GM21447 (cell line): Measurements from ENCODE around the gene ETFRF1.

Source experiments
- ATAC-seq: cut with Tn5 transposase; IDR thresholded peaks from one replicate; pipeline ENCODE4 v1.9.1; 2021; ENCODE audit not compliant: unreplicated experiment

The ETFRF1 gene

DNA sequence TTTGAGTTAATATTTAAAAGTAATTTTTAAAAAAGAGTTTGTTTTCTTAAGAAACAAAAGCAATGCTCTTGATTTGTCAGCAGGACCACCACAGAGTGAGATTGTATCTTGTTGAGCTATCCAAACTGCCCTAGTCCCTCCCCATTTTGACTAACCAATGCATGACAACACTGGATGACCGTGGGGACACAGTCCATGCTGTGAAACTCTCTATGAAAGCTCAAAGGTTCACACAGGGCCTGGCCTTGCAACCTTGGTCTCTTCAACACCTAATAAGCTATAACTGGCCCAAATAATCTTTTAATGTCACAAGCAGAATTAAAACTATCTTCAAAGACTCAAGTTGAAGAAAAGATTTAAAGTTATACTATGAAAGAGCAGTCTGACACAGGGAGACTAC, 13.5 kb downstream of the ETFRF1 start:
- no peak for ATAC-seq

- no peak for ATAC-seq
These were observed 18.3 kb downstream of the ETFRF1 start for GRCh38 chr12:25213338-25213737.

GRCh38 chr12:25236190-25236589, 41.2 kb downstream of the ETFRF1 start:
- ATAC-seq = no peak

GRCh38 chr12:25236626-25237025, 41.6 kb downstream of the ETFRF1 start:
- ATAC-seq = no peak

- ATAC-seq = peak; percentile 53
These were observed 46.4 kb downstream of the ETFRF1 start for GRCh38 chr12:25241167-25242020.

- no peak for ATAC-seq
These were observed 48.1 kb downstream of the ETFRF1 start for GRCh38 chr12:25242981-25243679.

GRCh38 chr12:25243680-25243990, 48.6 kb downstream of the ETFRF1 start:
- no peak for ATAC-seq

DNA sequence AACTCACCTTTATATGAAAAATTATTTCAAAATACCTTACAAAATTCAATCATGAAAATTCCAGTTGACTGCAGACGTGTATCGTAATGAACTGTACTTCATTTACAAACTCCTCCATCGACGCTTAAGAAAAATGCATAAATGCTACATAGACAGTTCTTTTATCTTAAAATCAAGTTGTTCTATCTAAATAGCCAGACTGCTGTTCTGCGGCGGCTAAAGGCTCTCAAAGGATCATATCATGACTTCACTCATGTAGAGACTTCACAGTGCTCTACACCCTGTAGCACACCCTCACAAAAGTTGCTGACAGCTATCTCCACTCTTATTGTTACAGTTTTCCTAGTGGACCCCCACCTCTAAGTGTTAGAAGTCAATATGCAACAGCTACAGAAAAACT, 50.5 kb downstream of the ETFRF1 start:
- no peak for ATAC-seq

- ATAC-seq = no peak
These were observed 53.1 kb downstream of the ETFRF1 start for GRCh38 chr12:25248137-25248536.

DNA sequence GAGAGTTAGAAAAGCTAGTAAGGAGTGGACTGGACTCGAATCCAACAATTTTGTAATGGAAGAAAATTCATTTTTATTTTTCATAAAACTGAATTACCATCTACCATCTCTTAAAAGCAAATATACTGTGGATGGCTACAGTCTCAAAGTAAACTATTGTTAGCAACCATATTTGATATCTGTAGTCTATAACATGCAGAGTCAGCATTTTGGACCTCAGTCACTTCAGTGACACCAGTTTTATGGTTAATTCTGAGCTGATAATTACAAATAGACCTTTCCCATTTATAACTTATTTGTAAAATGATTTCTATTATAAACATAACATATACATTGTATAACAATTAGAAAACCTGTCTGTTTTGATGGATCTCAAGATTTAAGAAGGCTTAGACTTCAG, 53.7 kb downstream of the ETFRF1 start:
- no peak for ATAC-seq

DNA sequence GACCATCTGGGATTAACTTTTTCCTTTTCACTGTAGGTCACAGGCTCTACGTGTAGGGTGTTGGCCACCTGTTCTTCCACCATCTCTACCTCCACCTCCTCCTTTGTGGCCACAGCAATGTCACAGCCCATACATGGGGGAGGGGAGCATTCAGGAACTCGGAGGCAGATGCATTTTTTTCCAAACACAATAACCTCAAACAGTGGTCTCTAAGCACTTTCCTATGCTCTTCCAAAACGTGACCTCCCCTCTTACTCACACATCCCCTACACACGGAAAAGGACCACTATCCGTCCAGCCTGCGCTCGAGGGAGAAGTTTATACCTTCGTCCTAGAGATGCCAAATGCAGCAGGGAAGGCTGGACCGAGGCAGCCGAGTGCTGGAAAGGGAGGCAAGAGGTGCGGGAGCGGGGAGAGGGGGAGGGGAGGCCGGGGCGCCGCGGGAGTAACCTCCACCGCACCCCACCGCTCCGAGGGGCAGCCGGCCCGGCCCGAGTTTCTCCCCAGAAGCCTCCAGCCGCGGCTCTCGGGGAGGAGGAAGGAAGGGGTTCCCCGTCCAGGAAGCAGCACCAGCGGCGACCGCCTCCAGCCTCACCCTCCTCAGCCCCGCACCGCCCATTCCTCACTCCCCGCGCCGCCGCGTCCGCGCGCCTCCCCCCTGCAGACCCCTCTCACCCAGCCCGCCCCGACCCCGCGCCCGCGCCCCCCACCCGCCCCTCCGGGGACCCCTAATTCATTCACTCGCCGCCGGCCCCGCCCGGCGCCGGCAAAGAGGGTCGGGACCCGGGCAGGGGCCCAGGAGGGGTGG, 55.1 kb downstream of the ETFRF1 start:
- peak; percentile 40 for ATAC-seq

- ATAC-seq = peak; percentile 70
These were observed 56.0 kb downstream of the ETFRF1 start, which contains the start of gene KRAS for GRCh38 chr12:25250744-25251730. Gene KRAS (minus strand): TSS chr12:25250929.

DNA sequence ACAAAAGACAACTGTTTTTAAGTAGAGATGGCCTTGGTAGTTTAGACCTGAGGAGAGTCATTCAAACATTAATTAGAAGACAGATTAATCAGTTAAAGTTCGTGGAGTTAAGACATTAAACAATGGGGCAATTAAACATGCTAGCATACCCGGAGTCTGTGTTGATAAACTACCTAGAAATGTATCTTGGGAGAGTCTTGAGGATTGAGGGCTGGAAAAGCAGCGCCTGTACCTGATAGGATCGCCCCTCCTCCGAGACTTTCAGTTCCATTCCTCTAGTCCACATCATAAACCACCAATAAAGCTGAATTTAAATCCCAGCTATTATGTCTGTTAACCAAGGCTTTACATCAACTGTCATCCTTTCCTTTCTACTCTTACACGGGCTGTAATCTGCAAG, 56.7 kb downstream of the ETFRF1 start:
- ATAC-seq = no peak

DNA sequence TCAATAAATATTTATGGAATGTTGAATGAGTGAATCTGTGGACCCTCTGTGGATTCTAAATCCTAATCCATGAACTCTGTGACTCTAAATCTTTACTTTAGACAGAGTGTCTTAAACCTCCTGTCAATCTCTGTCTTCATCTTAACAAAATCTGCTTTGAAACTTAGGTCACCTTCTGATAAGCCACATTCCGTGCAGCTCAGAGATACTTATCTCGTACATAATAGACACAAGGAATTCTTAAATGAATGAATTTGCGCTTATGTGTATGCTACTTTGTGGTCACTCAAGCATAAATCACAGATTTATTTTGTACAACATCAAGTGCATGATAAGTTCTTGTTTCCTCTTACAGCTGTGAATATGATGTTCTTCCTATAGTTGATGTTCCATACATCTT, 57.9 kb downstream of the ETFRF1 start:
- no peak for ATAC-seq

DNA sequence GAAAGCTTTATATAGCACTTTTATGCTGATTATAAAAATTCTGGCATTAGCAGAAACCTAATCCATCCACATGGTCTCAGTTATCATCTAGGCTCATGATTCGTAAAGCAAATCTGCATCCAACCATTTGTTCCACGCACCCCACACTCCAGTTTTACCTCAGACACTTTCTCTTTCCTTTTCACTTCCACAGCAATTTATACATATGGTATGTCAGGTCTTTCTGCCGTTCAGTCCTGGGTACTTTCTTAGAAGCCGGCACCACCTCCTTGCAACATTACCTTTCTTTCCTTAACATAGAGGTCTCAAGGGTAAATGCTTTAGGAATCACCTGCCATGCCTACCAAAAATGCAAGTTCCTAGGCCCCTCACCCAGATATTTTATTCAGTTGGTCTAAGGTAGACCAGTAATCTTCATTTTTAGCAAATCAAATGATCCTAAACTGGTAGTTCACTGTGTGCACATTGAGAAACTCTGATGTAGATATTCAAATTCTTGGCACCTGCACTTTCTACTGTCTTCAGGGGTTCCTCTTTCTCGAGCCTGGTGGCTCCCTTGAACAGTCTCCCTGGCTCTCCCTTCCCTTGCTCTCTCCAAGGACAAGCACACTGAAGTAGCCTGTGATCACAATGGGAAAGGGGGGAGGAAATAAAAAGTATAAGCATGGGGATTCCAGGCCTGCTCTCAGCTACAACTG, 58.5 kb downstream of the ETFRF1 start:
- no peak for ATAC-seq

DNA sequence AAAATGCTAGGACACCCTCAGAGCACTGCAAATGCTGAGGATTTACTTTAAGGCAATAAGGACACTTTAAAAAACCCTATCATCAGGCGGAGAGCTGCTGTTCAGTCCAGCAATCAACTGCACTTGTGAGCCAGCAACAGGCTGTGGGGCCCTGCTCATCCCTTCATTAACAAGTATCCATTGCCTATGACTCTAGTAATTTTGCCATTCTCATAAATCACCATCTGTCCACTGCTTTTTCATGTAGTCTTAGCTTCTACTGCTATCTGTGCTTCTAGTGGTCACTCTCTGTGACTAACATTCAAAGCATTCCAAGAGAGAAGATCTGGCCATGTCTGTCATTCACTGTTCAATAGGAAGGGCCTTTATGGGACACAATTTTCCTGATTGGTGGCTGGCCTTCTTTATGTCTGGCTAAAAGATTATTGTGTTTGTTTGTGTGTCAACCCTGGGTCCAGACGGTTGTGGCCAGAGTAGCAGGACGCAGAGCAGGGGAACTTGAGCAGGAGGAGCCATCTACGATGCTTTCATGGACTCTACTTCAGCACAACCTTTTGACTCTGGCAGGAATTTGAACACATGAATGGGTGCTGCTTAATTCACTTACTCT, 59.3 kb downstream of the ETFRF1 start:
- ATAC-seq = no peak
